GM12801 (cell line): ENCODE results near the gene DCC.

Source experiments
- CTCF ChIP-seq: IDR thresholded peaks from one replicate; pipeline ENCODE4 v1.5.1; 2011; ENCODE audit warnings: control low read depth; ENCODE audit not compliant: insufficient read length; ENCODE audit errors: extremely low read depth

The DCC gene

GRCh38 chr18:52682260-52682659 is 342.3 kb downstream of the DCC start:
- TF ChIP-seq CTCF: no peak

GRCh38 chr18:52685316-52685715 is 345.3 kb downstream of the DCC start:
- TF ChIP-seq CTCF: no peak

GRCh38 chr18:52691841-52692240 is 351.8 kb downstream of the DCC start:
- no peak for TF ChIP-seq CTCF

GRCh38 chr18:52694804-52695203 is 354.8 kb downstream of the DCC start:
- no peak for TF ChIP-seq CTCF

GRCh38 chr18:52700116-52700515 is 360.1 kb downstream of the DCC start:
- no peak for TF ChIP-seq CTCF

- TF ChIP-seq CTCF: no peak
These were observed 360.8 kb downstream of the DCC start for GRCh38 chr18:52700816-52701215.

GRCh38 chr18:52701219-52701935 is 361.4 kb downstream of the DCC start:
- TF ChIP-seq CTCF: no peak
